ENCODE measurements around the gene CDH8. TPM values are rescaled to one million over a fixed set of nuclear protein-coding genes. Genes with fewer than 3 reads are reported as not detected.

The CDH8 gene
- total and polyA plus RNA-seq, 2 experiments from 2014 or later: 2.1 to 2.2 TPM

DNA sequence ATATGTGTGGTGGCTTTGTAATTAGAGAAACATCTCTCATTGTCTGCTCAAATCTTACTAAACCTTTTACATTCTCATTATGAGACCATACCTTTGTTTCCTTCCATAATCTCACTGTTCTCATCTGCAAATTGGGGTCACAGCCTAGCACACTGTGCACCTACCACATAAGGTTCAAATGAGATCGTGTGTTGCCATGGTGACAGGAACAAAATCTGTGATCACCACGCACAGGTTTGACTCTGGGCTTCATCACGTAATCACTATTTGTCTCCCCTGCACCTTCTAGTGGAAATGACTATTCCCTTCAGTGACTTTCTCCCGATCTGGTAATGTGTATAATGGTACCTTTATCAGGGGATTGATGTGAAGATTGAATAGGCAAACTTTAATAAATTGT lies 26.1 kb downstream of the CDH8 start:
- Histone ChIP-seq H3K9me3 (ENCODE audit: low read depth) (no peaks in the 10 kb centered on the region), H3K27ac (no peak overlapping the region), H3K4me3 (no peak overlapping the region), H4K20me1 (ENCODE audit: insufficient read depth, poor library complexity, severe bottlenecking) (no peaks in the 10 kb centered on the region), H3K4me1 (ENCODE audit: insufficient read depth) (no peaks in the 10 kb centered on the region), H2AFZ (no peak overlapping the region), H3K27me3 (no peaks in the 10 kb centered on the region), H3K79me2 (no peaks in the 10 kb centered on the region), H3K4me2 (no peak overlapping the region), H3K36me3 (replicated peaks; ENCODE audit: insufficient read depth, low read depth) (no peaks in the 10 kb centered on the region), H3K9me2 (replicated peaks; ENCODE audit: insufficient read depth) (no peaks in the 10 kb centered on the region)
- DNase-seq (ENCODE audit: low spot score): no peak
- WGBS (ENCODE audit: low lambda C conversion rate, missing lambda C conversion rate): 86% methylated on average over 4 of the region's 4 CpGs
- TF ChIP-seq EZH2 (IDR thresholded peaks at IDR 0.05; ENCODE audit: borderline replicate concordance) (no peak), EZH2phosphoT487 (IDR thresholded peaks at IDR 0.05; ENCODE audit: low read depth, severe bottlenecking, unreplicated experiment) (no peak)
- TF ChIP-seq, protein P1, sequence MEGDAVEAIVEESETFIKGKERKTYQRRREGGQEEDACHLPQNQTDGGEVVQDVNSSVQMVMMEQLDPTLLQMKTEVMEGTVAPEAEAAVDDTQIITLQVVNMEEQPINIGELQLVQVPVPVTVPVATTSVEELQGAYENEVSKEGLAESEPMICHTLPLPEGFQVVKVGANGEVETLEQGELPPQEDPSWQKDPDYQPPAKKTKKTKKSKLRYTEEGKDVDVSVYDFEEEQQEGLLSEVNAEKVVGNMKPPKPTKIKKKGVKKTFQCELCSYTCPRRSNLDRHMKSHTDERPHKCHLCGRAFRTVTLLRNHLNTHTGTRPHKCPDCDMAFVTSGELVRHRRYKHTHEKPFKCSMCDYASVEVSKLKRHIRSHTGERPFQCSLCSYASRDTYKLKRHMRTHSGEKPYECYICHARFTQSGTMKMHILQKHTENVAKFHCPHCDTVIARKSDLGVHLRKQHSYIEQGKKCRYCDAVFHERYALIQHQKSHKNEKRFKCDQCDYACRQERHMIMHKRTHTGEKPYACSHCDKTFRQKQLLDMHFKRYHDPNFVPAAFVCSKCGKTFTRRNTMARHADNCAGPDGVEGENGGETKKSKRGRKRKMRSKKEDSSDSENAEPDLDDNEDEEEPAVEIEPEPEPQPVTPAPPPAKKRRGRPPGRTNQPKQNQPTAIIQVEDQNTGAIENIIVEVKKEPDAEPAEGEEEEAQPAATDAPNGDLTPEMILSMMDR (IDR thresholded peaks at IDR 0.05; ENCODE audit: poor library complexity): no peak

DNA sequence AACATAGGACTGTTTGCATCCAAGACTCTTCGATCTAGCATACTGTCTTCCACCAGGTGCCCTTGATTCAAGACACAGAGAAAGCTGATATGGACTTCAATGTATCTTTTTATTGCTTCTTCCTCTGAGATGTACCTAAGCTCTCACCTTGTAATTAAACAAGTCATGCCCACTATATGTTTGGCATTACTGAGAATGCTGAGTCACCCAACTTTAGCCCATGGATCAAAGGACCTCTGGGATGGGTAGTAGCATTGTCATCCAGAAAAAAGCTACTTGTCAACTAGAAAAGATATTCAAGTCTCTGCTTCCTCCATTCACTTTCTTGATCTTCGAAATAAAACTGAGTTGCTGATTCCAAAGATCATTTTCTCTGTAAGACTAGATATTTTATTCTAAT lies 37.8 kb downstream of the CDH8 start:
- TF ChIP-seq, protein P1 (IDR thresholded peaks at IDR 0.05; ENCODE audit: poor library complexity): no peak
- no peak for TF ChIP-seq EZH2 (IDR thresholded peaks at IDR 0.05; ENCODE audit: borderline replicate concordance)
- H3K36me3 ChIP-seq (replicated peaks; ENCODE audit: insufficient read depth, low read depth): no peaks in the 10 kb centered on the region
- WGBS (ENCODE audit: low lambda C conversion rate, missing lambda C conversion rate): 92% methylated on average over 2 of the region's 2 CpGs

GRCh38 chr16:61993108-61993507 lies 43.1 kb downstream of the CDH8 start:
- WGBS (ENCODE audit: low lambda C conversion rate, missing lambda C conversion rate): 46% methylated on average over 3 of the region's 3 CpGs
- no peak for DNase-seq (ENCODE audit: low spot score)
- no peaks in the 10 kb centered on the region for H3K4me1 ChIP-seq (ENCODE audit: insufficient read depth)
- no peaks in the 10 kb centered on the region for H3K9me3 ChIP-seq (ENCODE audit: low read depth)
- H2AFZ ChIP-seq: no peak overlapping the region
- H3K79me2 ChIP-seq: no peaks in the 10 kb centered on the region
- no peaks in the 10 kb centered on the region for H4K20me1 ChIP-seq (ENCODE audit: insufficient read depth, poor library complexity, severe bottlenecking)
- no peaks in the 10 kb centered on the region for H3K9me2 ChIP-seq (replicated peaks; ENCODE audit: insufficient read depth)
- TF ChIP-seq, protein P1 (IDR thresholded peaks at IDR 0.05; ENCODE audit: poor library complexity): no peak
- TF ChIP-seq EZH2 (IDR thresholded peaks at IDR 0.05; ENCODE audit: borderline replicate concordance) (no peak), EZH2phosphoT487 (IDR thresholded peaks at IDR 0.05; ENCODE audit: low read depth, severe bottlenecking, unreplicated experiment) (no peak)
- H3K4me2 ChIP-seq: no peak overlapping the region
- H3K27ac ChIP-seq: no peak overlapping the region
- H3K27me3 ChIP-seq: no peaks in the 10 kb centered on the region
- H3K36me3 ChIP-seq (replicated peaks; ENCODE audit: insufficient read depth, low read depth): no peaks in the 10 kb centered on the region
- H3K4me3 ChIP-seq: no peak overlapping the region

More for the DNA sequence above, 37.8 kb downstream of the CDH8 start:
- H3K4me1 ChIP-seq (ENCODE audit: insufficient read depth): no peaks in the 10 kb centered on the region
- H3K9me3 ChIP-seq (ENCODE audit: low read depth): no peaks in the 10 kb centered on the region
- H4K20me1 ChIP-seq (ENCODE audit: insufficient read depth, poor library complexity, severe bottlenecking): no peaks in the 10 kb centered on the region
- H3K27me3 ChIP-seq: no peaks in the 10 kb centered on the region
- no peak overlapping the region for H3K4me3 ChIP-seq
- no peak overlapping the region for H3K4me2 ChIP-seq
- DNase-seq (ENCODE audit: low spot score): no peak
- no peaks in the 10 kb centered on the region for H3K9me2 ChIP-seq (replicated peaks; ENCODE audit: insufficient read depth)
- no peak overlapping the region for H3K27ac ChIP-seq
- H2AFZ ChIP-seq: no peak overlapping the region
- H3K79me2 ChIP-seq: no peaks in the 10 kb centered on the region

GRCh38 chr16:61987474-61988012 lies 48.7 kb downstream of the CDH8 start:
- H3K4me3 ChIP-seq: no peak overlapping the region
- H3K9me3 ChIP-seq (ENCODE audit: low read depth): no peaks in the 10 kb centered on the region
- H3K36me3 ChIP-seq (replicated peaks; ENCODE audit: insufficient read depth, low read depth): no peaks in the 10 kb centered on the region
- no peak overlapping the region for H3K4me2 ChIP-seq
- no peak for DNase-seq (ENCODE audit: low spot score)
- H3K4me1 ChIP-seq (ENCODE audit: insufficient read depth): no peaks in the 10 kb centered on the region
- H4K20me1 ChIP-seq (ENCODE audit: insufficient read depth, poor library complexity, severe bottlenecking): no peaks in the 10 kb centered on the region
- H3K27ac ChIP-seq: no peak overlapping the region
- no peak overlapping the region for H2AFZ ChIP-seq
- H3K9me2 ChIP-seq (replicated peaks; ENCODE audit: insufficient read depth): no peaks in the 10 kb centered on the region
- H3K79me2 ChIP-seq: no peaks in the 10 kb centered on the region
- TF ChIP-seq EZH2phosphoT487 (IDR thresholded peaks at IDR 0.05; ENCODE audit: low read depth, severe bottlenecking, unreplicated experiment) (no peak), EZH2 (IDR thresholded peaks at IDR 0.05; ENCODE audit: borderline replicate concordance) (no peak)
- TF ChIP-seq, protein P1 (IDR thresholded peaks at IDR 0.05; ENCODE audit: poor library complexity): no peak
- 92% methylated on average over 6 of the region's 6 CpGs for WGBS (ENCODE audit: low lambda C conversion rate, missing lambda C conversion rate)
- no peaks in the 10 kb centered on the region for H3K27me3 ChIP-seq

All from hepatocyte (in vitro differentiated cells).